NCI-H524 (cell line): Measurements from ENCODE around the gene ESYT2.

Source experiments
- DNase-seq, 2 experiments: peaks; one replicate each; lab custom pipeline; 2025; lab: John Stamatoyannopoulos, UW

The ESYT2 gene

GRCh38 chr7:158803367-158803969, 25.8 kb downstream of the ESYT2 start:
- DNase-seq: no peak

- no peak for DNase-seq
Measured at GRCh38 chr7:158802535-158803366, 26.6 kb downstream of the ESYT2 start.

- no peak for DNase-seq
Measured at GRCh38 chr7:158798741-158799140, 30.6 kb downstream of the ESYT2 start.

- DNase-seq: no peak
Measured at GRCh38 chr7:158796667-158797066, 32.6 kb downstream of the ESYT2 start.

GRCh38 chr7:158795272-158795671, 34.0 kb downstream of the ESYT2 start:
- no peak for DNase-seq

GRCh38 chr7:158791107-158791506, 38.2 kb downstream of the ESYT2 start:
- DNase-seq: no peak

GRCh38 chr7:158789842-158790241, 39.5 kb downstream of the ESYT2 start:
- DNase-seq: no peak

GRCh38 chr7:158786898-158787297, 42.4 kb downstream of the ESYT2 start:
- DNase-seq: no peak

GRCh38 chr7:158784270-158784669, 45.0 kb downstream of the ESYT2 start:
- no peak for DNase-seq

- DNase-seq: no peak
Measured at GRCh38 chr7:158783595-158783994, 45.7 kb downstream of the ESYT2 start.

- peak in 1 of 2 experiments; percentile 52 for DNase-seq
Measured at GRCh38 chr7:158782761-158783401, 46.4 kb downstream of the ESYT2 start.

- no peak for DNase-seq
Measured at GRCh38 chr7:158781974-158782664, 47.2 kb downstream of the ESYT2 start.

GRCh38 chr7:158781217-158781973, 47.9 kb downstream of the ESYT2 start:
- no peak for DNase-seq

GRCh38 chr7:158779061-158780000, 50.0 kb downstream of the ESYT2 start:
- no peak for DNase-seq

- DNase-seq: no peak
Measured at GRCh38 chr7:158778471-158778870, 50.8 kb downstream of the ESYT2 start.

GRCh38 chr7:158777793-158778192, 51.5 kb downstream of the ESYT2 start:
- DNase-seq: no peak

- DNase-seq: no peak
Measured at GRCh38 chr7:158776474-158776873, 52.8 kb downstream of the ESYT2 start.

GRCh38 chr7:158774952-158775351, 54.4 kb downstream of the ESYT2 start:
- no peak for DNase-seq

- DNase-seq: no peak
Measured at GRCh38 chr7:158772916-158773315, 56.4 kb downstream of the ESYT2 start.

- DNase-seq: no peak
Measured at GRCh38 chr7:158771213-158771834, 58.0 kb downstream of the ESYT2 start.
